ENCODE results near the gene ZBP1.

ZBP1 gene

GRCh38 chr20:57658447-57658832 is 38.2 kb upstream of the ZBP1 start:
- DNase-seq = no peak

- DNase-seq = peak; percentile 53
Observed at GRCh38 chr20:57657535-57658446, 37.6 kb upstream of the ZBP1 start.

GRCh38 chr20:57656821-57657534 is 36.8 kb upstream of the ZBP1 start:
- no peak for DNase-seq

GRCh38 chr20:57656252-57656820 is 36.1 kb upstream of the ZBP1 start:
- no peak for DNase-seq

GRCh38 chr20:57655809-57656155 is 35.6 kb upstream of the ZBP1 start:
- DNase-seq = no peak

GRCh38 chr20:57654998-57655808 is 35.0 kb upstream of the ZBP1 start:
- DNase-seq = no peak

- peak; percentile 32 for DNase-seq
Observed at GRCh38 chr20:57654363-57654997, 34.3 kb upstream of the ZBP1 start.

GRCh38 chr20:57653910-57654309 is 33.7 kb upstream of the ZBP1 start:
- DNase-seq = no peak

- DNase-seq = no peak
Observed at GRCh38 chr20:57653546-57653900, 33.3 kb upstream of the ZBP1 start.

- DNase-seq = no peak
Observed at GRCh38 chr20:57652606-57653545, 32.6 kb upstream of the ZBP1 start.

- no peak for DNase-seq
Observed at GRCh38 chr20:57651881-57652605, 31.8 kb upstream of the ZBP1 start.

GRCh38 chr20:57650756-57651483 is 30.7 kb upstream of the ZBP1 start:
- no peak for DNase-seq

GRCh38 chr20:57650266-57650665 is 30.0 kb upstream of the ZBP1 start:
- no peak for DNase-seq

- no peak for DNase-seq
Observed at GRCh38 chr20:57649617-57650015, 29.4 kb upstream of the ZBP1 start.

- DNase-seq = no peak
Observed at GRCh38 chr20:57648878-57649616, 28.8 kb upstream of the ZBP1 start.

GRCh38 chr20:57647933-57648785 is 27.9 kb upstream of the ZBP1 start:
- no peak for DNase-seq

GRCh38 chr20:57647006-57647932 is 27.0 kb upstream of the ZBP1 start:
- DNase-seq = no peak
